HepG2 (cell line): Measurements from ENCODE around the gene IDH3A. TPM values are rescaled to one million over a fixed set of nuclear protein-coding genes. Genes with fewer than 3 reads are reported as not detected.

ENCODE experiments used
- ATAC-seq: fragments of 200-7000 bp; cut with Tn5 transposase; 3 replicates; pipeline ENCODE4 v1.9.1; 2020; ENCODE audit warnings: mild to moderate bottlenecking, moderate library complexity
- BruUV-seq: library from RNA; stranded (reverse); fragments of 400-500 nt; replicated peaks from 2 replicates; lab custom pipeline; 2021; lab: Mats Ljungman, UMichigan
- CTCF ChIA-PET: fragments of 300-600 bp; formaldehyde crosslinking; extraction: SDS; loops from one replicate; lab custom pipeline; 2021; ENCODE audit warnings: low total read pairs, inconsistent platforms, low intra/inter-chr PET ratio; lab: Yijun Ruan, JAX
- POLR2A ChIA-PET: fragments of 350-600 bp; sonication (Branson Sonifier 250); formaldehyde crosslinking; loops from one replicate; lab custom pipeline; 2020; ENCODE audit warnings: antibody characterized with exemption, inconsistent platforms; lab: Yijun Ruan, JAX
- DNase-seq: peaks from one replicate; pipeline ENCODE4 v3.0.0-alpha.2; 2015; ENCODE audit warnings: low spot score
- FAIRE-seq: peaks from 3 replicates; lab custom pipeline; 2011; peaks lifted over from hg19 to GRCh38; lab: Jason Lieb, UNC
- H2AFZ ChIP-seq: one replicate; pipeline ENCODE4 v1.6.1; 2011; ENCODE audit warnings: low read length, inconsistent platforms
- H3K27ac ChIP-seq: fragments of 300-600 bp; 3 replicates; pipeline ENCODE4 v1.8.0; 2011; ENCODE audit warnings: mixed run types, mild to moderate bottlenecking, mixed read lengths, low read length, inconsistent platforms; ENCODE audit not compliant: insufficient read depth; ENCODE audit errors: extremely low read length
- H3K27me3 ChIP-seq, 2 experiments: fragments of 200-600 bp in 1 of 2; 2 replicates in 1 of 2; 3 replicates in 1 of 2; pipeline versions ENCODE4 v1.6.0 to v1.8.0; 2011; ENCODE audit warnings: low read length in 2 of 2, mild to moderate bottlenecking in 2 of 2, moderate library complexity in 2 of 2, inconsistent platforms in 1 of 2; ENCODE audit not compliant: insufficient read depth in 2 of 2, control insufficient read depth in 1 of 2
- H3K36me3 ChIP-seq, 2 experiments: fragments of 200-600 bp in 1 of 2; replicated peaks in 1 of 2; 2 replicates in 1 of 2; 3 replicates in 1 of 2; pipeline versions ENCODE4 v1.5.1 to v1.8.0; 2011; ENCODE audit warnings: low read length in 2 of 2, inconsistent platforms in 1 of 2; ENCODE audit not compliant: insufficient read depth in 2 of 2, control insufficient read depth in 1 of 2
- H3K4me1 ChIP-seq: 2 replicates; pipeline ENCODE4 v1.5.1; 2012; ENCODE audit warnings: low read length, inconsistent platforms; ENCODE audit not compliant: insufficient read depth
- H3K4me2 ChIP-seq: 2 replicates; pipeline ENCODE4 v1.6.0; 2011; ENCODE audit warnings: low read depth, low read length, inconsistent platforms
- H3K4me3 ChIP-seq, 3 experiments: fragments of 200-600 bp in 1 of 3; sonication (generic), shearing (Covaris generic) in 1 of 3; replicated peaks in 1 of 3; 2 replicates each; pipeline ENCODE4 v1.5.1; 2011 to 2016; ENCODE audit warnings: low read length in 3 of 3, inconsistent platforms in 2 of 3, low read depth in 2 of 3, mild to moderate bottlenecking in 2 of 3, control low read depth in 1 of 3, mixed read lengths in 1 of 3; ENCODE audit not compliant: insufficient read depth in 1 of 3
- H3K79me2 ChIP-seq: one replicate; pipeline ENCODE4 v1.6.1; 2011; ENCODE audit warnings: low read length, inconsistent platforms; ENCODE audit not compliant: insufficient read depth
- H3K9ac ChIP-seq: 2 replicates; pipeline ENCODE4 v1.6.0; 2011; ENCODE audit warnings: mild to moderate bottlenecking, low read depth, low read length, inconsistent platforms; ENCODE audit not compliant: insufficient read depth
- H3K9me3 ChIP-seq: 2 replicates; pipeline ENCODE4 v1.5.1; 2012; ENCODE audit warnings: mild to moderate bottlenecking, low read length
- H4K20me1 ChIP-seq: 2 replicates; pipeline ENCODE4 v1.6.0; 2011; ENCODE audit warnings: inconsistent platforms, mild to moderate bottlenecking, low read length, moderate library complexity; ENCODE audit not compliant: insufficient read depth
- CREB1 ChIP-seq, 2 experiments: fragments of 450-650 bp in 1 of 2; IDR thresholded peaks; 2 replicates each; pipeline ENCODE4 v1.6.1; 2016 to 2017; ENCODE audit warnings: control low read depth in 1 of 2, mild to moderate bottlenecking in 1 of 2, missing compliant biosample characterization in 1 of 2, missing genetic modification characterization in 1 of 2
- FOSL2 ChIP-seq: sonication (generic); formaldehyde crosslinking; IDR thresholded peaks from 2 replicates; pipeline ENCODE4 v1.4.0; 2020; ENCODE audit warnings: missing genetic modification reagents
- KDM5B ChIP-seq: sonication (generic); formaldehyde crosslinking; IDR thresholded peaks from 2 replicates; pipeline ENCODE4 v1.4.0; 2020; ENCODE audit warnings: missing genetic modification reagents, mild to moderate bottlenecking, borderline replicate concordance
- PHF20 ChIP-seq: sonication (generic); formaldehyde crosslinking; IDR thresholded peaks from 2 replicates; pipeline ENCODE4 v1.5.0; 2020; ENCODE audit warnings: mild to moderate bottlenecking, missing genetic modification reagents
- RAD51 ChIP-seq: fragments of 450-650 bp; IDR thresholded peaks from 2 replicates; pipeline ENCODE4 v1.6.1; 2016; ENCODE audit warnings: borderline replicate concordance
- XRCC5 ChIP-seq: fragments of 200-400 bp; formaldehyde crosslinking; optimal IDR thresholded peaks from 2 replicates; pipeline ENCODE3; 2017; ENCODE audit warnings: mild to moderate bottlenecking, low read length
- WGBS: methylation state at CpG from one replicate; pipeline ENCODE4 v1.1.6; 2017; ENCODE audit warnings: low lambda C conversion rate; 5-methylcytosine and 5-hydroxymethylcytosine counted together
- in situ Hi-C: cut with HindIII; loops from 2 replicates; pipeline ENCODE4 v1.10.0; 2017; ENCODE audit warnings: low pct_unique_long_range_greater_than_20kb; ENCODE audit not compliant: extremely low pct_ligation_motif_present
- intact Hi-C: fragments of 100-400 bp; cut with micrococcal nuclease; formaldehyde crosslinking; loops from one replicate; pipeline ENCODE4 v1.10.0; 2022; ENCODE audit not compliant: unreplicated experiment
- polyA plus RNA-seq, 8 experiments: library from polyadenylated mRNA; depleted of rRNA in 3 of 8; stranded (reverse) in 7 of 8; unstranded in 1 of 8; fragments of >200 nt; fragmentation: Illumina TruSeq in 4 of 8; extraction: Trizol in 4 of 8; gene quantifications; 2 replicates each; pipeline versions ENCODE4 v1.2.1 to v1.2.3, GENCODE V29; 2011 to 2016; ENCODE audit warnings: low read depth in 4 of 8, missing spikeins in 1 of 8, mixed read lengths in 1 of 8; ENCODE audit not compliant: insufficient read depth in 1 of 8
- total RNA-seq, 5 experiments: library from RNA; depleted of rRNA; stranded (reverse); fragments of >200 nt; fragmentation: Illumina TruSeq; extraction: Trizol; gene quantifications; 2 replicates each; pipeline ENCODE4 v1.2.3, GENCODE V29; 2016; ENCODE audit warnings: low read depth in 1 of 5
- TF ChIP-seq, protein P1 (sequence below): sonication (generic); formaldehyde crosslinking; IDR thresholded peaks from 2 replicates; pipeline ENCODE4 v1.4.0; 2020; ENCODE audit warnings: missing genetic modification reagents

Gene IDH3A
- total and polyA plus RNA-seq, 2 of the 13 experiments (the other 11 are each of a cell fraction or from before 2014, with no cell fraction given) = 40.7 to 50.7 TPM

GRCh38 chr15:78212008-78212407, 62.8 kb downstream of the IDH3A start (continued):
- TF ChIP-seq PHF20 (CRISPR knock-in tag) (no peak), RAD51 (no peak), KDM5B (CRISPR knock-in tag) (no peak)

DNA sequence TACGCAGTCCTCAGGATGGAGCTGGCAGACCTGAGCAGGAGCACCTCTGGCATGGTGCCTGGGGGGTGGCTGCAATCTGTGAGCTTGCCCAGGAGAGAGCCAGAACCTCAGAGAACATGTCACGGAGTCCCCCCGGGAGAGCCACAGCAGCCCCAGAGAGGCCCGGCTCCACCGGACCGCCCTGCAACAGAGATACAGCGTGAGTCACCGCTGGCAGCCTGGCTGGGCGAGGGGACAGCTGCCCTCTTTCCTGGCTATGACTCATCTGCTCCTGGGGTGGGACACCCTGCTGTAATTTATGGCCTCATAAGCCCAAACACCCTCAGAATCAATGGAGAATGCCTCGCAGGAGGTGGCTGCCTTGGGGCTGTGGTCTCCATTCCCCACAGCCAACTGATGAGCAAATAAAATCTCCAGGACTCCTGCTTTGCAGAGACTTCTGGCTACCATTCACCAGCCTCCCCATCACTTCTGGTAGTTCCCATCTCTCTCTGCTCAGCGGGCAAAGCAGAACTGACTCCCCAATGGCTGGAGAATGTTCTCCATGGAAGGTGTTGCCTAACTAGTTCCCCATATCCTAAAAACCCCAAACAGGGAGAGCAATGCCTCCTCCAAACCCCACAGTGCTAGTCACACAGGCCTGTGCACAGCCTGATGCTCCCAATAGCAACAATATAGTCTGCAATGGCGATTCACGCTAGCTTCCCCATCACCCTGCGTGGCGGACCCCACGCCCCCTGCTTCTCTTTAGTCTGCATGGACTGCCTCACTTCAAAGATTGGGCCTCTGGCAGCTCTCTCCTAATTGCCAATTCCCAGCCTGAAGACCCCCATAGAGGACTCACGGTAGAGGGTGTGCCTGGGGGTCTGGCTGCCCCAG, 63.6 kb downstream of the IDH3A start:
- no peak overlapping the region for H3K4me3 ChIP-seq
- no peak for FAIRE-seq
- no peak overlapping the region for H2AFZ ChIP-seq
- H4K20me1 ChIP-seq = no peaks in the 10 kb centered on the region
- no peaks in the 10 kb centered on the region for H3K4me1 ChIP-seq
- in situ Hi-C loops (no loop called here), intact Hi-C loops (no loop called here)
- no peak overlapping the region for H3K4me2 ChIP-seq
- H3K79me2 ChIP-seq = no peaks in the 10 kb centered on the region
- no peak overlapping the region for H3K9ac ChIP-seq
- CTCF ChIA-PET = no interaction called here
- H3K27me3 ChIP-seq = peaks cover 2 to 34% of the 10 kb centered on the region in 2 experiments; a peak in 4 of 5 replicates
- ATAC-seq = peak; percentile 71
- H3K9me3 ChIP-seq = no peaks in the 10 kb centered on the region
- peak; percentile 23 for DNase-seq
- TF ChIP-seq, protein P1, sequence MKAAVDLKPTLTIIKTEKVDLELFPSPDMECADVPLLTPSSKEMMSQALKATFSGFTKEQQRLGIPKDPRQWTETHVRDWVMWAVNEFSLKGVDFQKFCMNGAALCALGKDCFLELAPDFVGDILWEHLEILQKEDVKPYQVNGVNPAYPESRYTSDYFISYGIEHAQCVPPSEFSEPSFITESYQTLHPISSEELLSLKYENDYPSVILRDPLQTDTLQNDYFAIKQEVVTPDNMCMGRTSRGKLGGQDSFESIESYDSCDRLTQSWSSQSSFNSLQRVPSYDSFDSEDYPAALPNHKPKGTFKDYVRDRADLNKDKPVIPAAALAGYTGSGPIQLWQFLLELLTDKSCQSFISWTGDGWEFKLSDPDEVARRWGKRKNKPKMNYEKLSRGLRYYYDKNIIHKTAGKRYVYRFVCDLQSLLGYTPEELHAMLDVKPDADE (CRISPR knock-in tag) = no peak
- peak; percentile 90 for TF ChIP-seq FOSL2 (CRISPR knock-in tag)
- TF ChIP-seq CREB1 (IDR thresholded peaks at IDR 0.05) = peak; percentile 27; the same call in 1 of the 2 replicates
- no peak for TF ChIP-seq CREB1 (CRISPR knock-in tag; IDR thresholded peaks at IDR 0.05)
- peak; percentile 30 for TF ChIP-seq XRCC5
- H3K36me3 ChIP-seq = no peaks in the 10 kb centered on the region
- H3K27ac ChIP-seq = no peak overlapping the region
- BruUV-seq = no TSS peak
- 22% methylated on average over 9 of the region's 17 CpGs for WGBS
- POLR2A ChIA-PET = no interaction called here
